A549 (cell line): ENCODE measurements around the gene SYNM. TPM values are rescaled to one million over a fixed set of nuclear protein-coding genes. Genes with fewer than 3 reads are reported as not detected.
A peak's percentile ranks its signal among the peaks of the same experiment; 100 is the strongest.

Experiments
- ATAC-seq, 2 experiments: fragments of 200-7000 bp in 1 of 2; fragments of >200 bp in 1 of 2; cut with Nextera tagmentation in 1 of 2; cut with Tn5 transposase in 1 of 2; 3 replicates each; pipeline versions ENCODE4 v1.8.0 to v1.9.1; 2018 to 2020; ENCODE audit warnings: mild to moderate bottlenecking in 1 of 2, moderate library complexity in 1 of 2
- CTCF ChIA-PET: fragments of 300-600 bp; sonication (Branson Sonifier 250); formaldehyde crosslinking; extraction: SDS; loops from one replicate; lab custom pipeline; 2021; ENCODE audit warnings: antibody characterized with exemption, inconsistent platforms; lab: Yijun Ruan, JAX
- POLR2A ChIA-PET: fragments of 350-600 bp; formaldehyde crosslinking; extraction: SDS; loops from one replicate; lab custom pipeline; 2021; ENCODE audit warnings: antibody characterized with exemption, inconsistent platforms; lab: Yijun Ruan, JAX
- DNase-seq, 2 experiments: peaks; one replicate each; pipeline versions ENCODE4 v3.0.0 to v3.0.0-alpha.2; 2011 to 2016; ENCODE audit warnings: low read depth in 1 of 2, low spot score in 1 of 2
- FAIRE-seq: peaks from 2 replicates; lab custom pipeline; 2011; peaks lifted over from hg19 to GRCh38; lab: Jason Lieb, UNC
- H3K27ac ChIP-seq, 2 experiments: fragments of >200 bp; sonication (Bioruptor Twin); formaldehyde crosslinking; 3 replicates each; pipeline ENCODE4 v1.5.1; 2016 to 2017
- H3K4me1 ChIP-seq: fragments of >200 bp; sonication (Bioruptor Twin); formaldehyde crosslinking; 3 replicates; pipeline ENCODE4 v1.6.1; 2016
- H3K4me2 ChIP-seq: fragments of >200 bp; sonication (Bioruptor Twin); formaldehyde crosslinking; 3 replicates; pipeline ENCODE4 v1.6.1; 2016
- H3K4me3 ChIP-seq: fragments of >200 bp; sonication (Bioruptor Twin); formaldehyde crosslinking; 3 replicates; pipeline ENCODE4 v1.5.1; 2016
- H3K9me3 ChIP-seq: fragments of >200 bp; sonication (Bioruptor Twin); formaldehyde crosslinking; 3 replicates; pipeline ENCODE4 v1.6.1; 2016
- BHLHE40 ChIP-seq: IDR thresholded peaks from 2 replicates; pipeline ENCODE4 v1.6.1; 2012; ENCODE audit warnings: low read depth, low read length, inconsistent platforms
- CBX2 ChIP-seq: fragments of 200-600 bp; sonication (generic); IDR thresholded peaks from 2 replicates; pipeline ENCODE4 v1.6.1; 2016; ENCODE audit warnings: low read depth, mild to moderate bottlenecking, borderline replicate concordance
- CBX8 ChIP-seq: fragments of 200-600 bp; sonication (generic); IDR thresholded peaks from 2 replicates; pipeline ENCODE4 v1.6.1; 2016
- CHD2 ChIP-seq: fragments of 150-350 bp; IDR thresholded peaks from 2 replicates; pipeline ENCODE4 v1.6.1; 2014; ENCODE audit warnings: low read length; ENCODE audit not compliant: partially characterized antibody
- CHD4 ChIP-seq: fragments of 200-600 bp; sonication (generic); IDR thresholded peaks from 2 replicates; pipeline ENCODE4 v1.6.1; 2016; ENCODE audit warnings: antibody characterized with exemption, mild to moderate bottlenecking, borderline replicate concordance
- EHMT2 ChIP-seq: fragments of 200-600 bp; sonication (generic); IDR thresholded peaks from 2 replicates; pipeline ENCODE4 v1.6.1; 2016; ENCODE audit warnings: antibody characterized with exemption, low read depth, mild to moderate bottlenecking, moderate library complexity
- EP300 ChIP-seq, 2 experiments: fragments of >200 bp; sonication (Bioruptor Twin); formaldehyde crosslinking; IDR thresholded peaks; 2 replicates in 1 of 2; 3 replicates in 1 of 2; pipeline ENCODE4 v1.6.1; 2016 to 2017
- FOSB ChIP-seq: fragments of 250-450 bp; sonication (Bioruptor Pico); IDR thresholded peaks from 2 replicates; pipeline ENCODE4 v1.5.0; 2020; ENCODE audit warnings: mild to moderate bottlenecking, moderate library complexity
- FOSL2 ChIP-seq, 2 experiments: fragments of 450-650 bp in 1 of 2; fragments of >200 bp in 1 of 2; sonication (Bioruptor Twin) in 1 of 2; formaldehyde crosslinking; IDR thresholded peaks; 2 replicates each; pipeline versions ENCODE4 v1.5.0 to v1.6.1; 2016 to 2020; ENCODE audit warnings: mild to moderate bottlenecking in 1 of 2, moderate library complexity in 1 of 2
- FOXS1 ChIP-seq: fragments of 250-450 bp; sonication (Bioruptor Pico); IDR thresholded peaks from 2 replicates; pipeline ENCODE4 v1.5.0; 2020; ENCODE audit warnings: mild to moderate bottlenecking, moderate library complexity
- HDAC2 ChIP-seq: fragments of 200-600 bp; sonication (generic); IDR thresholded peaks from 2 replicates; pipeline ENCODE4 v1.6.1; 2016
- HOXB13 ChIP-seq: fragments of 250-450 bp; sonication (Bioruptor Pico); IDR thresholded peaks from 2 replicates; pipeline ENCODE4 v1.5.0; 2020; ENCODE audit warnings: low read depth, mild to moderate bottlenecking, moderate library complexity
- HOXB5 ChIP-seq: fragments of 250-450 bp; sonication (Bioruptor Pico); IDR thresholded peaks from 2 replicates; pipeline ENCODE4 v1.5.0; 2020; ENCODE audit warnings: mild to moderate bottlenecking, moderate library complexity
- JUN ChIP-seq, 2 experiments: fragments of >200 bp; sonication (Bioruptor Twin); formaldehyde crosslinking; IDR thresholded peaks; 2 replicates in 1 of 2; 3 replicates in 1 of 2; pipeline ENCODE4 v1.6.1; 2016 to 2017
- MAFK ChIP-seq: fragments of 450-650 bp; IDR thresholded peaks from 2 replicates; pipeline ENCODE4 v1.6.1; 2014; ENCODE audit not compliant: partially characterized antibody
- NPAS2 ChIP-seq: fragments of 250-450 bp; sonication (Bioruptor Pico); IDR thresholded peaks from 2 replicates; pipeline ENCODE4 v1.8.0; 2022; ENCODE audit warnings: mild to moderate bottlenecking, moderate library complexity, borderline replicate concordance
- POLR2AphosphoS2 ChIP-seq: conservative IDR thresholded peaks from 2 replicates; pipeline ENCODE4 v1.6.1; 2012; ENCODE audit warnings: low read length, improper control_type of control experiment, inconsistent platforms
- RFX5 ChIP-seq: fragments of 450-650 bp; IDR thresholded peaks from 2 replicates; pipeline ENCODE4 v1.7.1; 2014; ENCODE audit warnings: antibody characterized with exemption, mild to moderate bottlenecking, moderate library complexity
- SMC3 ChIP-seq: fragments of >200 bp; sonication (Bioruptor Twin); formaldehyde crosslinking; IDR thresholded peaks from 3 replicates; pipeline ENCODE4 v1.6.1; 2018; ENCODE audit warnings: inconsistent platforms
- SREBF2 ChIP-seq: fragments of 450-650 bp; IDR thresholded peaks from 2 replicates; pipeline ENCODE4 v1.6.1; 2014; ENCODE audit warnings: mild to moderate bottlenecking, moderate library complexity
- TP53 ChIP-seq: fragments of 250-450 bp; sonication (Bioruptor Pico); IDR thresholded peaks from 2 replicates; pipeline ENCODE4 v1.5.0; 2021; ENCODE audit warnings: mild to moderate bottlenecking, moderate library complexity
- ZSCAN20 ChIP-seq: fragments of 250-450 bp; sonication (Bioruptor Pico); IDR thresholded peaks from 2 replicates; pipeline ENCODE4 v1.8.0; 2022; ENCODE audit warnings: mild to moderate bottlenecking, moderate library complexity
- WGBS: methylation state at CpG from one replicate; pipeline ENCODE4 v1.1.6; 2017; ENCODE audit errors: missing lambda C conversion rate; 5-methylcytosine and 5-hydroxymethylcytosine counted together
- polyA plus RNA-seq, 4 experiments: library from polyadenylated mRNA; depleted of rRNA in 3 of 4; stranded (reverse); fragments of >200 nt; fragmentation: RNase III in 1 of 4; extraction: RNeasy Plus Mini Kit Qiagen cat#74134 plus additional on column Dnase treatment in 1 of 4; gene quantifications; 2 replicates in 3 of 4; 3 replicates in 1 of 4; pipeline ENCODE4 v1.2.3, GENCODE V29; 2011 to 2017
- TF ChIP-seq, protein P1 (sequence below): IDR thresholded peaks from 2 replicates; pipeline ENCODE4 v1.6.1; 2012
- TF ChIP-seq, protein P2 (sequence below): IDR thresholded peaks from 2 replicates; pipeline ENCODE4 v1.6.1; 2012
- TF ChIP-seq, protein P3 (sequence below): fragments of >200 bp; sonication (Bioruptor Twin); formaldehyde crosslinking; IDR thresholded peaks from 2 replicates; pipeline ENCODE4 v1.6.1; 2016
- TF ChIP-seq, protein P4 (sequence below): fragments of 250-450 bp; sonication (Bioruptor Pico); IDR thresholded peaks from 2 replicates; pipeline ENCODE4 v1.5.0; 2020; ENCODE audit warnings: low read depth, mild to moderate bottlenecking, moderate library complexity
- TF ChIP-seq, protein P5 (sequence below): IDR thresholded peaks from 2 replicates; pipeline ENCODE4 v1.6.1; 2012; ENCODE audit warnings: low read depth, borderline replicate concordance

The SYNM gene
- polyA plus RNA-seq, 2 of the 4 experiments (the other 2 are of a cell fraction), result 22.6 to 37.7 TPM

DNA sequence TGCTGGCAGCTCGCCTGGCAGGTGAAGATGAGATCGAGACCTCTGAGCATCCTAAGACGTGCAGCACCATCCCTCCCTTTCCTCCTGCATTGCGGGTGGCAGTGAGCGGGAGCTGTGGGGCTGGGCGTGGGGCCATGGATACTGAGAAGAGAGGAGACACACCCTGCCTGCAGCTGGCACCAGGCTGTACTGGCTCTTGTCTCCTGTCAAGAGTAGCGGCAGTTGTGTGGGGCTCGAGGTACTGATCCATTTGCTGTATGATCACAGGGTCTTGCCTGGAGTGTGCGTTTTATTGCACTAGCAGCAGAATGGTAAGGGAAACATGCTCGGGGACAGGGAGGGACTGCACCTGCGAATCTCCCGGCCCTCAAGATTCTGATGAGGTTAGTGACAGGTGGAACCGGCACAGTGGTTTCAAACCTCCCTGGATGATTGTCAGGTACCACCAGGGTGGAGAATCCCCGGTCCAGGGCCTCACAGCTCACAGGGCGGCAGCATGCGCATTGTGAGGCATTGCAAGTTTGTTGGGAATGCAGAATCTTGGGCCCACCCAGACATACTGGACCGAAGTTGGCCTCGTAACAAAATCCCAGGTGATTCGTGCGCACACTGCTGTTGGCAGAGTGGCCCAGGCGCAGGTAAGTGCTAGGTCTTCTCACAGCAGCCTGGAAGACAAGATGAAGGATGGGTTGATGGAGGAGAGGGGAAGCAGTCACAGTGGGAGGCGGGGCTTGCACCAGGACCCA, 14.1 kb downstream of the SYNM start (continued):
- TF ChIP-seq NPAS2 (no peak), EP300 (IDR thresholded peaks at IDR 0.05) (no peak), POLR2AphosphoS2 (no peak), CHD2 (no peak), HDAC2 (no peak), FOSB (CRISPR knock-in tag) (no peak), HOXB5 (CRISPR knock-in tag) (no peak)
- TF ChIP-seq, all 56 proteins: peak for 0

DNA sequence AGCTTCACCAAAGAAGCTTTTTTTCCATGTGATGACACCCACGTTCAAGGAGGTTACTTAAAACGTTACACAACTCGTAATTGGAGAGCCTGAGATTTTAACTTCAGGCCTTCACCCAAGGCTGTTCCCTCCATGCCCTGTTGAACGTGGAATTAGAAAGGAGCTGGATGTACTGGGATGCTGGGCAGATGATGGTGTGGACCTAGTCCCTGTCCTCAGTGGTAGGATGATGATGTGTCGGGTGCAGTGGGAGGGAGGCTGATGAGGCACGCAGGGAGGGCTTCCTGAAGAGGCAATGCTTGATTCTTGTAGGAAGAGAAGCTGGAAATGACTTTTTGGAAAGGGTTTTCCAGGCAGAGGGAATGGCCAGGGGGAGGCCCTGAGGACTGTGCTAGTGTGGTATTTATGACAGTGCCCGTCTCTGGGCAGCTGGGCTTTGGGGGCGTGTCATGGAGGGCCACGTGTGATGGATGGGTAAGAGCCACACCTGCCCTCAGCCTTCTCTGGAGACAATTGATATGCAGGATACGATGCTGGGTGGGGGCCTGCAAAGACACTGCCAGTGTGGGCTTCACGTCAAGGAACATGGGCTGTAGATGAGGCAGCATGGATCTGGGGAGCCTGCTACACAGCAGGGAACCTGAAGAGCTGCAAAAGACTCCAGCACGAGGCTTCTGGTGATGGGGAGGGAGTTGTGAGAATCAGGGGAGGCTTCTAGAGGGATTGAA, 15.3 kb downstream of the SYNM start:
- POLR2A ChIA-PET, result interaction anchor here (0.6 to 1.2 kb wide), 2 partner anchors 15 to 364 kb away, joined by 4 to 14 read pairs; partner anchors contain the start of gene SYNM
- TF ChIP-seq NPAS2, result no peak
- TF ChIP-seq JUN (IDR thresholded peaks at IDR 0.05), result no peak
- TF ChIP-seq, protein P1, sequence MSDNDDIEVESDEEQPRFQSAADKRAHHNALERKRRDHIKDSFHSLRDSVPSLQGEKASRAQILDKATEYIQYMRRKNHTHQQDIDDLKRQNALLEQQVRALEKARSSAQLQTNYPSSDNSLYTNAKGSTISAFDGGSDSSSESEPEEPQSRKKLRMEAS, result no peak
- no peak for TF ChIP-seq HOXB13 (CRISPR knock-in tag)
- TF ChIP-seq SMC3, result no peak
- no peak for TF ChIP-seq HOXB5 (CRISPR knock-in tag)
- no peak for TF ChIP-seq ZSCAN20
- TF ChIP-seq CHD4, result no peak
- TF ChIP-seq, protein P2, sequence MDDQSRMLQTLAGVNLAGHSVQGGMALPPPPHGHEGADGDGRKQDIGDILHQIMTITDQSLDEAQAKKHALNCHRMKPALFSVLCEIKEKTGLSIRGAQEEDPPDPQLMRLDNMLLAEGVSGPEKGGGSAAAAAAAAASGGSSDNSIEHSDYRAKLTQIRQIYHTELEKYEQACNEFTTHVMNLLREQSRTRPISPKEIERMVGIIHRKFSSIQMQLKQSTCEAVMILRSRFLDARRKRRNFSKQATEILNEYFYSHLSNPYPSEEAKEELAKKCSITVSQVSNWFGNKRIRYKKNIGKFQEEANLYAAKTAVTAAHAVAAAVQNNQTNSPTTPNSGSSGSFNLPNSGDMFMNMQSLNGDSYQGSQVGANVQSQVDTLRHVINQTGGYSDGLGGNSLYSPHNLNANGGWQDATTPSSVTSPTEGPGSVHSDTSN, result no peak
- TF ChIP-seq, protein P3, sequence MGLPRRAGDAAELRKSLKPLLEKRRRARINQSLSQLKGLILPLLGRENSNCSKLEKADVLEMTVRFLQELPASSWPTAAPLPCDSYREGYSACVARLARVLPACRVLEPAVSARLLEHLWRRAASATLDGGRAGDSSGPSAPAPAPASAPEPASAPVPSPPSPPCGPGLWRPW, result no peak
- no peak for TF ChIP-seq SREBF2
- TF ChIP-seq FOSL2 (IDR thresholded peaks at IDR 0.05), result no peak
- no peak for TF ChIP-seq FOSL2 (CRISPR knock-in tag; IDR thresholded peaks at IDR 0.05)
- no peak for TF ChIP-seq EHMT2
- TF ChIP-seq, protein P4, sequence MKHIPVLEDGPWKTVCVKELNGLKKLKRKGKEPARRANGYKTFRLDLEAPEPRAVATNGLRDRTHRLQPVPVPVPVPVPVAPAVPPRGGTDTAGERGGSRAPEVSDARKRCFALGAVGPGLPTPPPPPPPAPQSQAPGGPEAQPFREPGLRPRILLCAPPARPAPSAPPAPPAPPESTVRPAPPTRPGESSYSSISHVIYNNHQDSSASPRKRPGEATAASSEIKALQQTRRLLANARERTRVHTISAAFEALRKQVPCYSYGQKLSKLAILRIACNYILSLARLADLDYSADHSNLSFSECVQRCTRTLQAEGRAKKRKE, result no peak
- TF ChIP-seq MAFK, result no peak
- TF ChIP-seq CBX2, result no peak
- TF ChIP-seq, all 56 proteins: peak for 0
- Histone ChIP-seq H3K4me1 (peaks cover 30% of the 10 kb centered on the region), H3K27ac (peak overlapping the region in 1 of 2 experiments; percentile 91; a peak in 2 of 6 replicates), H3K4me2 (no peak overlapping the region), H3K4me3 (no peak overlapping the region), H3K9me3 (no peaks in the 10 kb centered on the region)
- peak; percentile 36 for FAIRE-seq
- 92% methylated on average over 12 of the region's 12 CpGs for WGBS
- ATAC-seq, result no peak
- CTCF ChIA-PET, result interaction anchor here (2.8 to 17.9 kb wide), 2 partner anchors 14 to 93 kb away, joined by 15 to 326 read pairs; partner anchors contain the start of gene SYNM
- DNase-seq, result no peak

DNA sequence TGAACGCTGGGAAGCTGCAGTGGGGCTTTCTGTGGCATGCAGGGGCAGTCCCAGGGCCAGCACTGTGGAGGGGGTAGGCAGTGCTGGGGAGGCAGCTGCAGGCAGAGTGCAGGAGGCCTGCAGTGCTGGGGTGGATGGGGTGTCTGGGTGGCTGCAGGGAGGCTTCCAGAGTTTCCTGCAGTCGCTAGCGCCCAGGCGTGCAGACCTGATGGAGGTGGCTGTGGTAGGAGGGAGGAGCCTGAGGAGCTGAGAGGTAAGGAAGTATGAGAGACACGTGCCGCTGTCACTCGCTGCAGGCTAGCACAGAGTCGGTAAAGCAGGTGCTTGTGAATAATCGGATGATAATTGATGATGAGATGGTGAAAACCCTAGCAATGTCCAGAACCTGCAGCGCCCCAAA, 16.3 kb downstream of the SYNM start:
- no peak overlapping the region for H3K4me2 ChIP-seq
- ATAC-seq (no peak), FAIRE-seq (no peak), DNase-seq (no peak)
- ChIA-PET POLR2A (interaction anchor here (1.0 kb wide), 1 partner anchor 16 kb away, joined by 3 read pairs; no protein-coding TSS in a partner anchor), CTCF (interaction anchor here (2.8 to 17.9 kb wide), 2 partner anchors 15 to 92 kb away, joined by 15 to 326 read pairs; partner anchors contain the start of gene SYNM)
- peaks cover 33% of the 10 kb centered on the region for H3K4me1 ChIP-seq
- WGBS, result 85% methylated on average over 10 of the region's 10 CpGs
- TF ChIP-seq CBX8, result no peak
- no peak for TF ChIP-seq FOXS1 (CRISPR knock-in tag)
- no peak for TF ChIP-seq HOXB5 (CRISPR knock-in tag)
- TF ChIP-seq BHLHE40, result no peak
- TF ChIP-seq RFX5, result no peak
- no peak for TF ChIP-seq FOSB (CRISPR knock-in tag)
- TF ChIP-seq TP53 (CRISPR knock-in tag), result no peak
- TF ChIP-seq, protein P5, sequence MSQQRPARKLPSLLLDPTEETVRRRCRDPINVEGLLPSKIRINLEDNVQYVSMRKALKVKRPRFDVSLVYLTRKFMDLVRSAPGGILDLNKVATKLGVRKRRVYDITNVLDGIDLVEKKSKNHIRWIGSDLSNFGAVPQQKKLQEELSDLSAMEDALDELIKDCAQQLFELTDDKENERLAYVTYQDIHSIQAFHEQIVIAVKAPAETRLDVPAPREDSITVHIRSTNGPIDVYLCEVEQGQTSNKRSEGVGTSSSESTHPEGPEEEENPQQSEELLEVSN, result no peak
- no peak for TF ChIP-seq EHMT2
- no peak overlapping the region for H3K4me3 ChIP-seq
- peak overlapping the region in 1 of 2 experiments; percentile 91; a peak in 2 of 6 replicates for H3K27ac ChIP-seq
- H3K9me3 ChIP-seq, result no peaks in the 10 kb centered on the region
